K562 (cell line): ENCODE measurements around the gene STX18. TPM values are rescaled to one million over a fixed set of nuclear protein-coding genes. Genes with fewer than 3 reads are reported as not detected.

Experiments
- ATF3 ChIP-seq, 2 experiments: fragments of 450-650 bp in 1 of 2; sonication (generic) in 1 of 2; formaldehyde crosslinking in 1 of 2; IDR thresholded peaks in 1 of 2; conservative IDR thresholded peaks in 1 of 2; 2 replicates each; pipeline versions ENCODE4 v1.6.1 to v1.8.1; 2016 to 2023; ENCODE audit warnings: mild to moderate bottlenecking in 2 of 2, moderate library complexity in 2 of 2, inconsistent platforms in 1 of 2, missing genetic modification reagents in 1 of 2
- CBFB ChIP-seq: sonication (generic); formaldehyde crosslinking; IDR thresholded peaks from 2 replicates; pipeline ENCODE4 v1.4.0; 2020; ENCODE audit warnings: mild to moderate bottlenecking, missing genetic modification reagents
- CEBPZ ChIP-seq: fragments of 150-350 bp; IDR thresholded peaks from 2 replicates; pipeline ENCODE4 v1.6.1; 2014; ENCODE audit warnings: low read depth, mild to moderate bottlenecking, low read length, borderline replicate concordance
- CHD2 ChIP-seq: IDR thresholded peaks from 2 replicates; pipeline ENCODE4 v1.6.1; 2011; ENCODE audit warnings: low read depth, low read length
- CREB1 ChIP-seq, 2 experiments: sonication (generic) in 1 of 2; formaldehyde crosslinking in 1 of 2; IDR thresholded peaks; 2 replicates each; pipeline versions ENCODE4 v1.6.1 to v1.8.0; 2012 to 2022; ENCODE audit warnings: inconsistent platforms in 1 of 2, mild to moderate bottlenecking in 1 of 2, missing genetic modification reagents in 1 of 2, moderate library complexity in 1 of 2
- HDGF ChIP-seq: fragments of 450-650 bp; IDR thresholded peaks from 2 replicates; pipeline ENCODE4 v1.6.1; 2016
- JUND ChIP-seq, 2 experiments: IDR thresholded peaks; 2 replicates in 1 of 2; 3 replicates in 1 of 2; pipeline ENCODE4 v1.6.1; 2011; ENCODE audit warnings: borderline replicate concordance in 2 of 2, low read depth in 2 of 2, low read length in 2 of 2, improper control_type of control experiment in 1 of 2, missing biosample characterization in 1 of 2, missing genetic modification characterization in 1 of 2, missing genetic modification reagents in 1 of 2
- MAFK ChIP-seq: IDR thresholded peaks from 2 replicates; pipeline ENCODE4 v1.6.1; 2011; ENCODE audit warnings: low read length, improper control_type of control experiment
- NONO ChIP-seq, 2 experiments: fragments of 200-400 bp in 1 of 2; fragments of 450-650 bp in 1 of 2; formaldehyde crosslinking in 1 of 2; IDR thresholded peaks; 2 replicates each; pipeline ENCODE4 v1.6.1; 2017; ENCODE audit warnings: low read depth in 2 of 2, mild to moderate bottlenecking in 2 of 2, moderate library complexity in 2 of 2, low read length in 1 of 2
- PRDM10 ChIP-seq: fragments of 450-650 bp; IDR thresholded peaks from 2 replicates; pipeline ENCODE4 v1.6.1; 2018; ENCODE audit not compliant: partially characterized antibody
- STAT6 ChIP-seq: sonication (generic); formaldehyde crosslinking; IDR thresholded peaks from 2 replicates; pipeline ENCODE4 v1.8.1; 2023; ENCODE audit warnings: mild to moderate bottlenecking, missing genetic modification reagents
- ZNF695 ChIP-seq: fragments of 450-650 bp; formaldehyde crosslinking; IDR thresholded peaks from 2 replicates; pipeline ENCODE4 v1.4.0; 2020; ENCODE audit warnings: mild to moderate bottlenecking, moderate library complexity
- ZNF75A ChIP-seq: fragments of 450-650 bp; formaldehyde crosslinking; IDR thresholded peaks from 2 replicates; pipeline ENCODE4 v1.4.0; 2020; ENCODE audit warnings: mild to moderate bottlenecking
- ZNF79 ChIP-seq: fragments of 250-450 bp; sonication (Bioruptor Pico); IDR thresholded peaks from 2 replicates; pipeline ENCODE4 v1.4.0; 2020; ENCODE audit warnings: low read depth, mild to moderate bottlenecking, moderate library complexity
- polyA plus RNA-seq, 8 experiments: library from polyadenylated mRNA; depleted of rRNA in 4 of 8; stranded (reverse) in 5 of 8; unstranded in 3 of 8; fragments of >200 nt; fragmentation: Nextera tagmentation in 2 of 8; fragmentation: Illumina TruSeq in 1 of 8; extraction: Ambion mirVana in 2 of 8; extraction: Trizol in 1 of 8; gene quantifications; 2 replicates each; pipeline versions ENCODE4 v1.2.1 to v1.2.3, GENCODE V29; 2011 to 2014; ENCODE audit warnings: inconsistent platforms in 1 of 8, missing spikeins in 1 of 8
- total RNA-seq, 7 experiments: library from RNA; depleted of rRNA in 6 of 7; stranded (reverse); fragments of >200 nt in 6 of 7; fragmentation: Illumina TruSeq in 2 of 7; extraction: Trizol in 2 of 7; gene quantifications; 2 replicates each; pipeline versions ENCODE4 v1.2.1 to v1.2.3, GENCODE V29; 2011 to 2021; ENCODE audit warnings: low replicate concordance in 1 of 7

The STX18 gene
- total and polyA plus RNA-seq, 9 of the 15 experiments (the other 6 are each of a cell fraction or from before 2014, with no cell fraction given), result 6.2 to 41.7 (median 22.7) TPM

GRCh38 chr4:4532371-4533154, 9.3 kb downstream of the STX18 start (continued):
- peak; percentile 76; the same call in 1 of the 2 replicates for TF ChIP-seq JUND (IDR thresholded peaks at IDR 0.05; ENCODE audit: borderline replicate concordance, low read depth, low read length)
- TF ChIP-seq JUND (tag; IDR thresholded peaks at IDR 0.05; ENCODE audit: borderline replicate concordance, low read depth, low read length), result peak; percentile 64; the same call in 1 of the 3 replicates
- no peak for TF ChIP-seq ZNF79 (CRISPR knock-in tag)
- no peak for TF ChIP-seq CBFB
- no peak for TF ChIP-seq NONO (IDR thresholded peaks at IDR 0.05; ENCODE audit: low read depth in 2 of 2, low read length in 1 of 2)
- no peak for TF ChIP-seq CHD2
- TF ChIP-seq PRDM10, result no peak
- no peak for TF ChIP-seq ZNF75A (CRISPR knock-in tag)
- TF ChIP-seq CEBPZ, result no peak
- TF ChIP-seq CREB1 (IDR thresholded peaks at IDR 0.05), result no peak
- TF ChIP-seq CREB1 (CRISPR knock-in tag; IDR thresholded peaks at IDR 0.05), result no peak
- no peak for TF ChIP-seq ZNF695 (CRISPR knock-in tag)
- peak; percentile 72 for TF ChIP-seq ATF3 (IDR thresholded peaks at IDR 0.05)
- no peak for TF ChIP-seq ATF3 (CRISPR knock-in tag; conservative IDR thresholded peaks at IDR 0.05)
- TF ChIP-seq MAFK, result peak; percentile 47; the same call in 1 of the 2 replicates
- TF ChIP-seq HDGF, result no peak
- TF ChIP-seq STAT6 (CRISPR knock-in tag), result no peak
